Measurements from ENCODE around the gene MAGI1. TPM values are rescaled to one million over a fixed set of nuclear protein-coding genes. Genes with fewer than 3 reads are reported as not detected.
A peak's percentile ranks its signal among the peaks of the same experiment; 100 is the strongest.

Gene MAGI1
- total RNA-seq, 1 experiment from 2014 or later: 0.77 TPM

- DNase-seq (ENCODE audit: low read depth, low spot score): no peak
- in situ Hi-C loops (cut with HindIII; ENCODE audit: low pct_unique_long_range_greater_than_20kb, low sequenced_read_pairs): no loop called here
Measured at GRCh38 chr3:65674226-65674625, 364.5 kb downstream of the MAGI1 start.

GRCh38 chr3:65672871-65673815, 365.6 kb downstream of the MAGI1 start:
- in situ Hi-C loops (cut with HindIII; ENCODE audit: low pct_unique_long_range_greater_than_20kb, low sequenced_read_pairs): no loop called here
- DNase-seq (ENCODE audit: low read depth, low spot score): peak; percentile 67

GRCh38 chr3:65672061-65672460, 366.7 kb downstream of the MAGI1 start:
- in situ Hi-C loops (cut with HindIII; ENCODE audit: low pct_unique_long_range_greater_than_20kb, low sequenced_read_pairs): no loop called here
- no peak for DNase-seq (ENCODE audit: low read depth, low spot score)

- in situ Hi-C loops (cut with HindIII; ENCODE audit: low pct_unique_long_range_greater_than_20kb, low sequenced_read_pairs): no loop called here
- DNase-seq (ENCODE audit: low read depth, low spot score): no peak
Measured at GRCh38 chr3:65671004-65671403, 367.7 kb downstream of the MAGI1 start.

- in situ Hi-C loops (cut with HindIII; ENCODE audit: low pct_unique_long_range_greater_than_20kb, low sequenced_read_pairs): no loop called here
- DNase-seq (ENCODE audit: low read depth, low spot score): no peak
Measured at GRCh38 chr3:65669163-65669875, 369.4 kb downstream of the MAGI1 start.

- in situ Hi-C loops (cut with HindIII; ENCODE audit: low pct_unique_long_range_greater_than_20kb, low sequenced_read_pairs): no loop called here
- DNase-seq (ENCODE audit: low read depth, low spot score): no peak
Measured at GRCh38 chr3:65667963-65668362, 370.8 kb downstream of the MAGI1 start.

GRCh38 chr3:65666448-65667091, 372.1 kb downstream of the MAGI1 start:
- in situ Hi-C loops (cut with HindIII; ENCODE audit: low pct_unique_long_range_greater_than_20kb, low sequenced_read_pairs): no loop called here
- peak; percentile 4 for DNase-seq (ENCODE audit: low read depth, low spot score)

- in situ Hi-C loops (cut with HindIII; ENCODE audit: low pct_unique_long_range_greater_than_20kb, low sequenced_read_pairs): no loop called here
- DNase-seq (ENCODE audit: low read depth, low spot score): no peak
Measured at GRCh38 chr3:65665915-65666314, 372.8 kb downstream of the MAGI1 start.

- no peak for DNase-seq (ENCODE audit: low read depth, low spot score)
- in situ Hi-C loops (cut with HindIII; ENCODE audit: low pct_unique_long_range_greater_than_20kb, low sequenced_read_pairs): no loop called here
Measured at GRCh38 chr3:65664931-65665330, 373.8 kb downstream of the MAGI1 start.

- in situ Hi-C loops (cut with HindIII; ENCODE audit: low pct_unique_long_range_greater_than_20kb, low sequenced_read_pairs): no loop called here
- DNase-seq (ENCODE audit: low read depth, low spot score): no peak
Measured at GRCh38 chr3:65664446-65664845, 374.3 kb downstream of the MAGI1 start.

- in situ Hi-C loops (cut with HindIII; ENCODE audit: low pct_unique_long_range_greater_than_20kb, low sequenced_read_pairs): no loop called here
Measured at GRCh38 chr3:65662095-65662494, 376.6 kb downstream of the MAGI1 start.

GRCh38 chr3:65660000-65660598, 378.6 kb downstream of the MAGI1 start:
- no peak for DNase-seq (ENCODE audit: low read depth, low spot score)
- in situ Hi-C loops (cut with HindIII; ENCODE audit: low pct_unique_long_range_greater_than_20kb, low sequenced_read_pairs): no loop called here

More at GRCh38 chr3:65662095-65662494, 376.6 kb downstream of the MAGI1 start:
- no peak for DNase-seq (ENCODE audit: low read depth, low spot score)

GRCh38 chr3:65659396-65659795, 379.3 kb downstream of the MAGI1 start:
- in situ Hi-C loops (cut with HindIII; ENCODE audit: low pct_unique_long_range_greater_than_20kb, low sequenced_read_pairs): no loop called here
- DNase-seq (ENCODE audit: low read depth, low spot score): no peak

GRCh38 chr3:65658401-65658800, 380.3 kb downstream of the MAGI1 start:
- in situ Hi-C loops (cut with HindIII; ENCODE audit: low pct_unique_long_range_greater_than_20kb, low sequenced_read_pairs): no loop called here
- no peak for DNase-seq (ENCODE audit: low read depth, low spot score)

GRCh38 chr3:65655061-65655460, 383.7 kb downstream of the MAGI1 start:
- in situ Hi-C loops (cut with HindIII; ENCODE audit: low pct_unique_long_range_greater_than_20kb, low sequenced_read_pairs): no loop called here

GRCh38 chr3:65653731-65654130, 385.0 kb downstream of the MAGI1 start:
- DNase-seq (ENCODE audit: low read depth, low spot score): no peak
- in situ Hi-C loops (cut with HindIII; ENCODE audit: low pct_unique_long_range_greater_than_20kb, low sequenced_read_pairs): no loop called here

More at GRCh38 chr3:65655061-65655460, 383.7 kb downstream of the MAGI1 start:
- DNase-seq (ENCODE audit: low read depth, low spot score): no peak

GRCh38 chr3:65650247-65650646, 388.5 kb downstream of the MAGI1 start:
- in situ Hi-C loops (cut with HindIII; ENCODE audit: low pct_unique_long_range_greater_than_20kb, low sequenced_read_pairs): no loop called here

GRCh38 chr3:65647369-65647768, 391.3 kb downstream of the MAGI1 start:
- no peak for DNase-seq (ENCODE audit: low read depth, low spot score)
- in situ Hi-C loops (cut with HindIII; ENCODE audit: low pct_unique_long_range_greater_than_20kb, low sequenced_read_pairs): no loop called here

More at GRCh38 chr3:65650247-65650646, 388.5 kb downstream of the MAGI1 start:
- DNase-seq (ENCODE audit: low read depth, low spot score): no peak
